Body of pancreas (tissue), 4 donors: ENCODE measurements around the gene MRPS11.

Source experiments
- CTCF ChIP-seq, 7 experiments: fragments of 450-650 bp in 4 of 7; fragments of 200-600 bp in 3 of 7; sonication (generic) in 3 of 7; IDR thresholded peaks; one replicate each; pipeline ENCODE4 v1.5.1; 2016 to 2019; ENCODE audit warnings: antibody characterized with exemption in 7 of 7
- POLR2A ChIP-seq, 3 donors: fragments of 450-650 bp; IDR thresholded peaks; one replicate each; pipeline ENCODE4 v1.6.1; 2016; ENCODE audit warnings: antibody characterized with exemption in 3 of 3, mild to moderate bottlenecking in 2 of 3

- TF ChIP-seq CTCF (IDR thresholded peaks at IDR 0.05) = no peak
- no peak for TF ChIP-seq POLR2A (IDR thresholded peaks at IDR 0.05)
Observed at GRCh38 chr15:88419830-88420229, 47.7 kb upstream of the MRPS11 start.
